OCI-LY7 (cell line): Measurements from ENCODE around the gene FERMT3. TPM values are rescaled to one million over a fixed set of nuclear protein-coding genes. Genes with fewer than 3 reads are reported as not detected.

ENCODE experiments used
- BruUV-seq: library from RNA; stranded (reverse); fragments of 400-500 nt; replicated peaks from 2 replicates; lab custom pipeline; 2021; lab: Mats Ljungman, UMichigan
- CTCF ChIA-PET: fragments of 300-600 bp; sonication (Branson Sonifier 250); formaldehyde crosslinking; loops from one replicate; lab custom pipeline; 2022; ENCODE audit warnings: antibody characterized with exemption; ENCODE audit not compliant: unreplicated experiment; lab: Charles Lee
- POLR2A ChIA-PET: fragments of 300-600 bp; sonication (Branson Sonifier 250); formaldehyde crosslinking; loops from one replicate; lab custom pipeline; 2022; ENCODE audit warnings: antibody characterized with exemption; lab: Charles Lee
- DNase-seq: peaks from one replicate; pipeline ENCODE4 v3.0.0-alpha.2; 2015; ENCODE audit warnings: low spot score
- H2AFZ ChIP-seq: fragments of 200-600 bp; sonication (generic), shearing (Covaris generic); 2 replicates; pipeline ENCODE4 v1.6.1; 2014; ENCODE audit warnings: mild to moderate bottlenecking, antibody characterized with exemption, low read length, moderate library complexity
- H3K27ac ChIP-seq: fragments of 200-600 bp; sonication (generic); 2 replicates; pipeline ENCODE4 v1.5.1; 2014; ENCODE audit warnings: mixed run types, low read depth, mild to moderate bottlenecking, moderate library complexity, low read length, inconsistent platforms; ENCODE audit not compliant: poor library complexity, severe bottlenecking
- H3K36me3 ChIP-seq: fragments of 200-600 bp; sonication (generic); 2 replicates; pipeline ENCODE4 v1.6.1; 2014; ENCODE audit warnings: mild to moderate bottlenecking, antibody characterized with exemption, low read length, moderate library complexity, mixed read lengths; ENCODE audit not compliant: insufficient read depth
- H3K4me1 ChIP-seq: fragments of 200-600 bp; sonication (generic); 2 replicates; pipeline ENCODE4 v1.5.1; 2014; ENCODE audit warnings: mild to moderate bottlenecking, low read length; ENCODE audit not compliant: insufficient read depth, poor library complexity, severe bottlenecking
- H3K4me2 ChIP-seq: fragments of 200-600 bp; sonication (generic); 2 replicates; pipeline ENCODE4 v1.6.1; 2014; ENCODE audit warnings: mild to moderate bottlenecking, low read length
- H3K4me3 ChIP-seq: fragments of 200-600 bp; sonication (generic); 2 replicates; pipeline ENCODE4 v1.5.1; 2014; ENCODE audit warnings: mild to moderate bottlenecking, low read depth, low read length; ENCODE audit not compliant: poor library complexity, severe bottlenecking
- H3K79me2 ChIP-seq: fragments of 200-600 bp; sonication (generic); 2 replicates; pipeline ENCODE4 v1.6.1; 2016; ENCODE audit warnings: low read depth, mild to moderate bottlenecking, low read length, moderate library complexity, mixed read lengths; ENCODE audit not compliant: insufficient read depth
- H3K9me2 ChIP-seq: fragments of 200-600 bp; sonication (generic); 2 replicates; pipeline ENCODE4 v1.6.1; 2016; ENCODE audit warnings: mild to moderate bottlenecking, low read length, mixed read lengths; ENCODE audit not compliant: insufficient read depth
- H3K9me3 ChIP-seq: fragments of 200-600 bp; sonication (generic); 2 replicates; pipeline ENCODE4 v1.6.1; 2014; ENCODE audit warnings: mild to moderate bottlenecking, mixed run types, low read length, mixed read lengths
- H4K20me1 ChIP-seq: fragments of 200-600 bp; sonication (generic); 2 replicates; pipeline ENCODE4 v1.6.1; 2014; ENCODE audit warnings: mild to moderate bottlenecking, antibody characterized with exemption, low read length, moderate library complexity, mixed read lengths; ENCODE audit not compliant: insufficient read depth
- CTCF ChIP-seq: fragments of 200-600 bp; sonication (generic); conservative IDR thresholded peaks from 2 replicates; pipeline ENCODE4 v1.5.1; 2014; ENCODE audit warnings: mild to moderate bottlenecking, antibody characterized with exemption, low read length, moderate library complexity, mixed read lengths
- EZH2phosphoT487 ChIP-seq: fragments of 200-600 bp; sonication (generic); IDR thresholded peaks from 2 replicates; pipeline ENCODE4 v1.6.1; 2018; ENCODE audit warnings: low read depth, borderline replicate concordance, mild to moderate bottlenecking, mixed run types, antibody characterized with exemption, low read length, moderate library complexity, mixed read lengths
- intact Hi-C: fragments of 100-400 bp; cut with micrococcal nuclease; formaldehyde crosslinking; loops from one replicate; pipeline ENCODE4 v1.10.0; 2022; ENCODE audit not compliant: unreplicated experiment
- total RNA-seq, 2 experiments: library from RNA; depleted of rRNA in 1 of 2; stranded (reverse); fragments of >200 nt in 1 of 2; shearing (Covaris generic) in 1 of 2; gene quantifications; 2 replicates each; pipeline ENCODE4 v1.2.3, GENCODE V29; 2014 to 2022

Gene FERMT3
- total RNA-seq, 2 experiments from 2014 or later: 120 to 201 TPM

GRCh38 chr11:64230985-64231365 is 24.5 kb downstream of the FERMT3 start:
- H4K20me1 ChIP-seq: no peaks in the 10 kb centered on the region
- H3K27ac ChIP-seq: peak overlapping the region; percentile 66
- peak overlapping the region; percentile 72 for H3K4me3 ChIP-seq
- no peak for TF ChIP-seq EZH2phosphoT487
- no peak for TF ChIP-seq CTCF
- intact Hi-C loops: loop anchor here (1.0 kb wide), 1 partner anchor 9 kb away; no protein-coding TSS in a partner anchor
- CTCF ChIA-PET: no interaction called here
- no peaks in the 10 kb centered on the region for H3K9me2 ChIP-seq
- no peaks in the 10 kb centered on the region for H3K9me3 ChIP-seq
- peaks cover 54% of the 10 kb centered on the region for H3K4me1 ChIP-seq
- peak; percentile 46 for DNase-seq
- BruUV-seq: no TSS peak
- H3K79me2 ChIP-seq: peaks cover 8% of the 10 kb centered on the region; the same call in 1 of the 2 replicates
- H3K36me3 ChIP-seq: no peaks in the 10 kb centered on the region
- peak overlapping the region; percentile 54 for H2AFZ ChIP-seq
- POLR2A ChIA-PET: interaction anchor here (0.6 to 1.0 kb wide), 3 partner anchors 10 to 1640 kb away, joined by 3 to 4 read pairs (median 3); partner anchors contain the start of gene FKBP2
- peak overlapping the region; percentile 94 for H3K4me2 ChIP-seq

- Histone ChIP-seq H3K79me2 (peaks cover 8% of the 10 kb centered on the region; the same call in 1 of the 2 replicates), H2AFZ (no peak overlapping the region), H3K4me3 (no peak overlapping the region), H3K9me3 (no peaks in the 10 kb centered on the region), H4K20me1 (no peaks in the 10 kb centered on the region), H3K36me3 (no peaks in the 10 kb centered on the region), H3K27ac (no peak overlapping the region), H3K4me1 (peaks cover 54% of the 10 kb centered on the region), H3K4me2 (peak overlapping the region; percentile 30; the same call in 1 of the 2 replicates), H3K9me2 (no peaks in the 10 kb centered on the region)
- CTCF ChIA-PET: no interaction called here
- no peak for DNase-seq
- intact Hi-C loops: no loop called here
- POLR2A ChIA-PET: interaction anchor here (1.0 kb wide), 1 partner anchor 25 kb away, joined by 3 read pairs; no protein-coding TSS in a partner anchor
- no TSS peak for BruUV-seq
- TF ChIP-seq EZH2phosphoT487 (no peak), CTCF (no peak)
These were observed 25.0 kb downstream of the FERMT3 start for GRCh38 chr11:64231546-64231945.
